NCI-H226 (cell line): ENCODE measurements around the gene IRAK3.

Experiments used
- DNase-seq: peaks from one replicate; pipeline ENCODE4 v3.0.0-alpha.2; 2015

Gene IRAK3

GRCh38 chr12:66188584-66189485 lies at the start of gene IRAK3:
Gene IRAK3 (plus strand): TSS chr12:66189214. CDS start chr12:66189300, 86 bp downstream.
- no peak for DNase-seq

- no peak for DNase-seq
Observed at GRCh38 chr12:66139328-66139727, 49.7 kb upstream of the IRAK3 start.

GRCh38 chr12:66140731-66141130 lies 48.3 kb upstream of the IRAK3 start:
- peak; percentile 10 for DNase-seq

GRCh38 chr12:66141299-66141698 lies 47.7 kb upstream of the IRAK3 start:
- DNase-seq = no peak

- DNase-seq = no peak
Observed at GRCh38 chr12:66142826-66143225, 46.2 kb upstream of the IRAK3 start.

GRCh38 chr12:66143868-66144267 lies 45.1 kb upstream of the IRAK3 start:
- DNase-seq = no peak

- DNase-seq = peak; percentile 63
Observed at GRCh38 chr12:66144791-66145754, 43.9 kb upstream of the IRAK3 start.

- no peak for DNase-seq
Observed at GRCh38 chr12:66149702-66150398, 39.2 kb upstream of the IRAK3 start.

- DNase-seq = no peak
Observed at GRCh38 chr12:66152732-66153131, 36.3 kb upstream of the IRAK3 start.

- DNase-seq = no peak
Observed at GRCh38 chr12:66154776-66155175, 34.2 kb upstream of the IRAK3 start.

GRCh38 chr12:66156654-66157053 lies 32.4 kb upstream of the IRAK3 start:
- DNase-seq = no peak

GRCh38 chr12:66159123-66159522 lies 29.9 kb upstream of the IRAK3 start:
- no peak for DNase-seq

- DNase-seq = no peak
Observed at GRCh38 chr12:66160704-66161103, 28.3 kb upstream of the IRAK3 start.

- DNase-seq = no peak
Observed at GRCh38 chr12:66162701-66163100, 26.3 kb upstream of the IRAK3 start.

- DNase-seq = no peak
Observed at GRCh38 chr12:66163289-66163688, 25.7 kb upstream of the IRAK3 start.

- no peak for DNase-seq
Observed at GRCh38 chr12:66164349-66164821, 24.6 kb upstream of the IRAK3 start.

GRCh38 chr12:66165141-66165540 lies 23.9 kb upstream of the IRAK3 start:
- DNase-seq = no peak

- DNase-seq = no peak
Observed at GRCh38 chr12:66166561-66166960, 22.5 kb upstream of the IRAK3 start.

GRCh38 chr12:66168410-66168809 lies 20.6 kb upstream of the IRAK3 start:
- no peak for DNase-seq

- peak; percentile 98 for DNase-seq
Observed at GRCh38 chr12:66169221-66170170, 19.5 kb upstream of the IRAK3 start, which contains the start of gene TMBIM4. Gene TMBIM4 (minus strand): TSS chr12:66169996. CDS start chr12:66169951, 45 bp downstream.

- DNase-seq = no peak
Observed at GRCh38 chr12:66170606-66171005, 18.4 kb upstream of the IRAK3 start.
